Loucy (cell line): ENCODE data around the gene MKRN2.

Source experiments
- H2AFZ ChIP-seq: fragments of 200-600 bp; sonication (generic); 2 replicates; pipeline ENCODE4 v1.6.0; 2016; ENCODE audit warnings: antibody characterized with exemption, mild to moderate bottlenecking, low read length, moderate library complexity
- H3F3A ChIP-seq: fragments of 200-600 bp; 2 replicates; pipeline ENCODE4 v1.6.0; 2016; ENCODE audit warnings: antibody characterized with exemption, low read depth, mild to moderate bottlenecking
- H3K27me3 ChIP-seq: fragments of 200-600 bp; sonication (generic); 2 replicates; pipeline ENCODE4 v1.6.1; 2014; ENCODE audit warnings: low read length, mild to moderate bottlenecking; ENCODE audit not compliant: insufficient read depth, poor library complexity, severe bottlenecking
- H3K36me3 ChIP-seq: fragments of 200-600 bp; sonication (generic); 2 replicates; pipeline ENCODE4 v1.6.1; 2016; ENCODE audit warnings: low read length; ENCODE audit not compliant: insufficient read depth
- H3K4me1 ChIP-seq: fragments of 200-600 bp; sonication (generic); 2 replicates; pipeline ENCODE4 v1.5.1; 2014; ENCODE audit warnings: low read length, mild to moderate bottlenecking; ENCODE audit not compliant: insufficient read depth, poor library complexity, severe bottlenecking
- H3K4me2 ChIP-seq: fragments of 200-600 bp; sonication (generic); 2 replicates; pipeline ENCODE4 v1.6.0; 2014; ENCODE audit warnings: antibody characterized with exemption, low read length, low read depth, mild to moderate bottlenecking; ENCODE audit not compliant: poor library complexity, severe bottlenecking
- H3K4me3 ChIP-seq: fragments of 200-600 bp; sonication (generic); 2 replicates; pipeline ENCODE4 v1.5.1; 2014; ENCODE audit warnings: low read length, mild to moderate bottlenecking, mixed read lengths; ENCODE audit not compliant: poor library complexity, severe bottlenecking
- H3K79me2 ChIP-seq: fragments of 200-600 bp; sonication (generic); 2 replicates; pipeline ENCODE4 v1.6.1; 2014; ENCODE audit warnings: low read length; ENCODE audit not compliant: insufficient read depth
- H3K9ac ChIP-seq: fragments of 200-600 bp; sonication (generic); 2 replicates; pipeline ENCODE4 v1.6.0; 2014; ENCODE audit warnings: mild to moderate bottlenecking, low read depth, low read length, moderate library complexity; ENCODE audit not compliant: poor library complexity, severe bottlenecking
- H3K9me2 ChIP-seq: fragments of 200-600 bp; sonication (generic); replicated peaks from 2 replicates; pipeline ENCODE4 v1.6.1; 2016; ENCODE audit warnings: low read depth, low read length, mixed read lengths
- H3K9me3 ChIP-seq: fragments of 200-600 bp; sonication (generic); 2 replicates; pipeline ENCODE4 v1.6.1; 2014; ENCODE audit warnings: mild to moderate bottlenecking, antibody characterized with exemption, low read length, low read depth; ENCODE audit not compliant: insufficient read depth
- H4K20me1 ChIP-seq: fragments of 200-600 bp; sonication (generic); 2 replicates; pipeline ENCODE4 v1.6.0; 2014; ENCODE audit warnings: antibody characterized with exemption, low read length, mild to moderate bottlenecking; ENCODE audit not compliant: insufficient read depth, poor library complexity, severe bottlenecking
- EZH2phosphoT487 ChIP-seq: fragments of 200-600 bp; IDR thresholded peaks from 2 replicates; pipeline ENCODE4 v1.6.1; 2018; ENCODE audit warnings: antibody characterized with exemption, mild to moderate bottlenecking, moderate library complexity, borderline replicate concordance
- TF ChIP-seq, protein P1 (sequence below): fragments of 200-600 bp; sonication (generic); conservative IDR thresholded peaks from 2 replicates; pipeline ENCODE4 v1.5.1; 2014; ENCODE audit warnings: mild to moderate bottlenecking, antibody characterized with exemption, low read length

Gene MKRN2

GRCh38 chr3:12558706-12559105 is 1.8 kb downstream of the MKRN2 start:
- H3K79me2 ChIP-seq, result peaks cover 59% of the 10 kb centered on the region
- peak overlapping the region; percentile 92 for H3K4me2 ChIP-seq
- H3K27me3 ChIP-seq, result no peaks in the 10 kb centered on the region
- H3K9me3 ChIP-seq, result no peaks in the 10 kb centered on the region
- no peaks in the 10 kb centered on the region for H3K36me3 ChIP-seq
- H3F3A ChIP-seq, result no peaks in the 10 kb centered on the region
- peak overlapping the region; percentile 85 for H3K9ac ChIP-seq
- TF ChIP-seq, protein P1, sequence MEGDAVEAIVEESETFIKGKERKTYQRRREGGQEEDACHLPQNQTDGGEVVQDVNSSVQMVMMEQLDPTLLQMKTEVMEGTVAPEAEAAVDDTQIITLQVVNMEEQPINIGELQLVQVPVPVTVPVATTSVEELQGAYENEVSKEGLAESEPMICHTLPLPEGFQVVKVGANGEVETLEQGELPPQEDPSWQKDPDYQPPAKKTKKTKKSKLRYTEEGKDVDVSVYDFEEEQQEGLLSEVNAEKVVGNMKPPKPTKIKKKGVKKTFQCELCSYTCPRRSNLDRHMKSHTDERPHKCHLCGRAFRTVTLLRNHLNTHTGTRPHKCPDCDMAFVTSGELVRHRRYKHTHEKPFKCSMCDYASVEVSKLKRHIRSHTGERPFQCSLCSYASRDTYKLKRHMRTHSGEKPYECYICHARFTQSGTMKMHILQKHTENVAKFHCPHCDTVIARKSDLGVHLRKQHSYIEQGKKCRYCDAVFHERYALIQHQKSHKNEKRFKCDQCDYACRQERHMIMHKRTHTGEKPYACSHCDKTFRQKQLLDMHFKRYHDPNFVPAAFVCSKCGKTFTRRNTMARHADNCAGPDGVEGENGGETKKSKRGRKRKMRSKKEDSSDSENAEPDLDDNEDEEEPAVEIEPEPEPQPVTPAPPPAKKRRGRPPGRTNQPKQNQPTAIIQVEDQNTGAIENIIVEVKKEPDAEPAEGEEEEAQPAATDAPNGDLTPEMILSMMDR, result no peak
- no peaks in the 10 kb centered on the region for H3K9me2 ChIP-seq
- H4K20me1 ChIP-seq, result peaks cover 51% of the 10 kb centered on the region
- peaks cover 47% of the 10 kb centered on the region for H3K4me1 ChIP-seq
- peak overlapping the region; percentile 89 for H3K4me3 ChIP-seq
- no peak overlapping the region for H2AFZ ChIP-seq

DNA sequence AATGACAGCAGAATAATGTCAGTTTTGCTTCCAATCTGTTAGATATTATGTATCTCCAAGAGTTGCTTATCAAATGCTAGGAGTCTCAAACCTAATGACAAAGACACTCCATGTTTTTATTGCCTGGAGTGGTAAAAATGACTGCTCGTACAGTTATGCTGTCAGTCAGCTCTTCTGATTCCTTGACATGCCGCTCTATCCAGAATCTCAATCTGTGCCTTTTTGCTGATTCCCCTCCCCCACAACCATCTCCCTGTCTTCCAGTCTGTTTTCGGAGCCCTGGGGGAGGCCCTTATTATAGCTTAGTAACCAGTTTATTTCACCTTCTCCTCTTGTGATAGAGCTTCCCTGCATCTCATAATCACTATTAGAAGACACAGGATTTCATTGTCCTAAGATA is 2.6 kb downstream of the MKRN2 start:
- Histone ChIP-seq H4K20me1 (peaks cover 51% of the 10 kb centered on the region), H3F3A (no peaks in the 10 kb centered on the region), H3K36me3 (no peaks in the 10 kb centered on the region), H2AFZ (no peak overlapping the region), H3K79me2 (peaks cover 67% of the 10 kb centered on the region), H3K4me1 (peaks cover 42% of the 10 kb centered on the region), H3K27me3 (no peaks in the 10 kb centered on the region), H3K9ac (peak overlapping the region; percentile 23), H3K9me2 (no peaks in the 10 kb centered on the region), H3K9me3 (no peaks in the 10 kb centered on the region), H3K4me2 (peak overlapping the region; percentile 92), H3K4me3 (peak overlapping the region; percentile 89)
- TF ChIP-seq EZH2phosphoT487, result no peak

GRCh38 chr3:12560505-12561190 is 3.8 kb downstream of the MKRN2 start:
- H3K4me2 ChIP-seq, result peak overlapping the region; percentile 92
- H3K27me3 ChIP-seq, result no peaks in the 10 kb centered on the region
- H3K9ac ChIP-seq, result peak overlapping the region; percentile 23
- H3K4me1 ChIP-seq, result peaks cover 42% of the 10 kb centered on the region
- H4K20me1 ChIP-seq, result peaks cover 59% of the 10 kb centered on the region
- H2AFZ ChIP-seq, result no peak overlapping the region
- no peaks in the 10 kb centered on the region for H3F3A ChIP-seq
- H3K36me3 ChIP-seq, result no peaks in the 10 kb centered on the region
- H3K4me3 ChIP-seq, result peak overlapping the region; percentile 89
- peaks cover 78% of the 10 kb centered on the region for H3K79me2 ChIP-seq
- no peaks in the 10 kb centered on the region for H3K9me2 ChIP-seq
- H3K9me3 ChIP-seq, result no peaks in the 10 kb centered on the region
- TF ChIP-seq, protein P1, result no peak
- no peak for TF ChIP-seq EZH2phosphoT487

GRCh38 chr3:12561397-12561796 is 4.5 kb downstream of the MKRN2 start:
- H3K9me3 ChIP-seq, result peaks cover 4% of the 10 kb centered on the region; the same call in 1 of the 2 replicates
- peak overlapping the region; percentile 23 for H3K9ac ChIP-seq
- TF ChIP-seq, protein P1, result no peak
- no peak for TF ChIP-seq EZH2phosphoT487
- no peaks in the 10 kb centered on the region for H3K9me2 ChIP-seq
- H3F3A ChIP-seq, result no peaks in the 10 kb centered on the region
- peaks cover 42% of the 10 kb centered on the region for H3K4me1 ChIP-seq
- H3K27me3 ChIP-seq, result no peaks in the 10 kb centered on the region
- H3K4me2 ChIP-seq, result peak overlapping the region; percentile 92
- peaks cover 86% of the 10 kb centered on the region for H3K79me2 ChIP-seq
- H4K20me1 ChIP-seq, result peaks cover 59% of the 10 kb centered on the region
- H2AFZ ChIP-seq, result no peak overlapping the region
- H3K36me3 ChIP-seq, result no peaks in the 10 kb centered on the region
- no peak overlapping the region for H3K4me3 ChIP-seq
